Suprapubic skin (tissue), 2 donors: Measurements from ENCODE around the gene NRSN2.

Experiments used
- EP300 ChIP-seq: sonication (generic); formaldehyde crosslinking; IDR thresholded peaks from one replicate; pipeline ENCODE4 v1.6.1; 2017; ENCODE audit warnings: antibody characterized with exemption
- POLR2A ChIP-seq, 2 donors: fragments of 450-650 bp; IDR thresholded peaks; one replicate each; pipeline ENCODE4 v1.6.1; 2017; ENCODE audit warnings: antibody characterized with exemption in 2 of 2, mild to moderate bottlenecking in 2 of 2, moderate library complexity in 2 of 2

GRCh38 chr20:400454-401275, 53.8 kb downstream of the NRSN2 start:
- TF ChIP-seq POLR2A (IDR thresholded peaks at IDR 0.05) (no peak), EP300 (no peak)
